OCI-LY3 (cell line): Measurements from ENCODE around the gene PRR14.

Experiments
- H2AFZ ChIP-seq: fragments of 200-600, 300-600 bp; shearing (Covaris generic); 2 replicates; pipeline ENCODE4 v1.6.0; 2014; ENCODE audit warnings: antibody characterized with exemption, low read depth, low read length
- H3K27ac ChIP-seq: fragments of 200-600, 300-600 bp; sonication (generic); 2 replicates; pipeline ENCODE4 v1.5.1; 2014; ENCODE audit warnings: mild to moderate bottlenecking, low read length, moderate library complexity, mixed read lengths
- H3K27me3 ChIP-seq: fragments of 200-600, 300-600 bp; sonication (generic); 2 replicates; pipeline ENCODE4 v1.6.1; 2014; ENCODE audit warnings: low read depth, low read length, mixed read lengths
- H3K36me3 ChIP-seq: fragments of 200-600, 300-600 bp; sonication (generic); replicated peaks from 2 replicates; pipeline ENCODE3; 2014; ENCODE audit warnings: low read depth, low read length, mixed read lengths
- H3K4me1 ChIP-seq: fragments of 300-600, 200-600 bp; sonication (generic); 2 replicates; pipeline ENCODE4 v1.6.1; 2014; ENCODE audit warnings: low read length, mixed read lengths
- H3K4me2 ChIP-seq: fragments of 200-600, 300-600 bp; sonication (generic); 2 replicates; pipeline ENCODE4 v1.6.1; 2014; ENCODE audit warnings: low read length, mixed read lengths
- H3K4me3 ChIP-seq: fragments of 300-600, 200-600 bp; sonication (generic); 2 replicates; pipeline ENCODE4 v1.5.1; 2014; ENCODE audit warnings: antibody characterized with exemption, mild to moderate bottlenecking, low read length, moderate library complexity
- H3K79me2 ChIP-seq: fragments of 300-600, 200-600 bp; shearing (Covaris generic); 2 replicates; pipeline ENCODE4 v1.6.1; 2014; ENCODE audit warnings: mild to moderate bottlenecking, low read length, mixed read lengths
- H3K9ac ChIP-seq: fragments of 300-600, 200-600 bp; shearing (Covaris generic); 2 replicates; pipeline ENCODE4 v1.6.0; 2014; ENCODE audit warnings: mild to moderate bottlenecking, low read length, moderate library complexity
- H3K9me3 ChIP-seq: fragments of 200-600, 300-600 bp; shearing (Covaris generic); 2 replicates; pipeline ENCODE4 v1.6.1; 2014; ENCODE audit warnings: low read length, mixed read lengths; ENCODE audit not compliant: insufficient read depth
- H4K20me1 ChIP-seq: fragments of 200-600, 300-600 bp; sonication (generic); 2 replicates; pipeline ENCODE4 v1.6.1; 2016; ENCODE audit warnings: low read length, mixed read lengths; ENCODE audit not compliant: insufficient read depth
- CTCF ChIP-seq: fragments of 200-600, 300-600 bp; sonication (generic); IDR thresholded peaks from 2 replicates; pipeline ENCODE4 v1.5.1; 2014; ENCODE audit warnings: antibody characterized with exemption, low read length, low read depth
- EZH2phosphoT487 ChIP-seq: fragments of 200-600 bp; shearing (Covaris generic); IDR thresholded peaks from 2 replicates; pipeline ENCODE4 v1.6.1; 2018; ENCODE audit warnings: antibody characterized with exemption, mixed run types, low read depth

PRR14 gene

DNA sequence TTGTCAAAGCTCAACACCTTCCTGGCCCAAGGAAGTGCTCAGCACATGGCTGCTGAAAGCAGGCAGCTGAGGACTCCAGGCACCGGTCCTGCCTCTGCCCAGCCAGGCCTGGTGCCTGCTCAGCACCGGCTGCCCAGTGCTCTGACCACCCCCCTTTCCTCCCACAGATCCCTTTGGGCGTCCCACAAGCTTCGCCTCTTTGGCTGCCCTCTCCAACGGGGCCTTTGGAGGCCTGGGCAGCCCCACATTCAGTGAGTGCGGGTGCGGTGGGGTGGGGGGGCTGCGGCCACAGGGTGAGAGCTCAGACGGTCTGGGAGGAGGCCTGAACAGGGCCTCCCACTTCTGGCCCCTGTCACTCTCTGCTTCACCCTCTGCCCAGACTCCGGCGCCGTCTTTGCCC lies 17.6 kb downstream of the PRR14 start:
- Histone ChIP-seq H3K27ac (no peak overlapping the region), H3K9me3 (no peaks in the 10 kb centered on the region), H3K36me3 (peaks cover 60% of the 10 kb centered on the region), H3K4me2 (no peak overlapping the region), H2AFZ (no peak overlapping the region), H3K4me1 (peaks cover 11% of the 10 kb centered on the region), H3K79me2 (peaks cover 32% of the 10 kb centered on the region), H3K27me3 (no peaks in the 10 kb centered on the region), H3K9ac (no peak overlapping the region), H4K20me1 (peaks cover 46% of the 10 kb centered on the region), H3K4me3 (no peak overlapping the region)
- TF ChIP-seq EZH2phosphoT487 (no peak), CTCF (no peak)

- no peaks in the 10 kb centered on the region for H3K27me3 ChIP-seq
- peaks cover 58% of the 10 kb centered on the region for H3K36me3 ChIP-seq
- peaks cover 24% of the 10 kb centered on the region for H3K79me2 ChIP-seq
- no peaks in the 10 kb centered on the region for H3K9me3 ChIP-seq
- H4K20me1 ChIP-seq, result peaks cover 38% of the 10 kb centered on the region
- H3K4me2 ChIP-seq, result no peak overlapping the region
- peaks cover 3% of the 10 kb centered on the region; the same call in 1 of the 2 replicates for H3K4me1 ChIP-seq
- H3K4me3 ChIP-seq, result no peak overlapping the region
- H2AFZ ChIP-seq, result no peak overlapping the region
- TF ChIP-seq CTCF, result no peak
- TF ChIP-seq EZH2phosphoT487, result no peak
- no peak overlapping the region for H3K27ac ChIP-seq
- no peak overlapping the region for H3K9ac ChIP-seq
Measured at GRCh38 chr16:30669026-30669902, 18.5 kb downstream of the PRR14 start.

- no peak overlapping the region for H2AFZ ChIP-seq
- no peak overlapping the region for H3K27ac ChIP-seq
- H3K79me2 ChIP-seq, result peaks cover 15% of the 10 kb centered on the region
- no peaks in the 10 kb centered on the region for H3K27me3 ChIP-seq
- H3K4me2 ChIP-seq, result no peak overlapping the region
- peaks cover 49% of the 10 kb centered on the region for H3K36me3 ChIP-seq
- H3K9me3 ChIP-seq, result no peaks in the 10 kb centered on the region
- no peak overlapping the region for H3K9ac ChIP-seq
- H4K20me1 ChIP-seq, result peaks cover 30% of the 10 kb centered on the region
- no peak for TF ChIP-seq EZH2phosphoT487
- TF ChIP-seq CTCF, result no peak
- no peaks in the 10 kb centered on the region for H3K4me1 ChIP-seq
- no peak overlapping the region for H3K4me3 ChIP-seq
Measured at GRCh38 chr16:30669903-30670824, 19.4 kb downstream of the PRR14 start.

DNA sequence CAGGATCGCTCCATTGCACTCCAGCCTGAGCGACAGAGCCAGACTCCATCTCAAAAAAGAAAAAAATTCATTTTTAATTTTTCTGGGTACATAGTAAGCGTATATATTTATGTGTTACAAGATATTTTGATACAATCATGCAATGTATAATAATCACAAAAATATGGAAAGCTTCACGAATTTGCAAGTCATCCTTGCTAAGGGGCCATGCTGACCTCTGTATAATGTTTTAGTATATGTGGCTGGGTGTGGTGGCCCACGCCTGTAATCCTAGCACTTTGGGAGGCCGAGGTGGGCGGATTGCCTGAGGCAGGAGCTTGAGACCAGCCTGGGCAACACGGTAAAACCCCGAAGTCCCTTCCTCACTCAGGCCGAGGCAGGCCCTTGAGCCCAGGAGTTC lies 24.4 kb downstream of the PRR14 start:
- Histone ChIP-seq H3K9me3 (no peaks in the 10 kb centered on the region), H3K27me3 (no peaks in the 10 kb centered on the region), H3K36me3 (peaks cover 5% of the 10 kb centered on the region), H4K20me1 (no peaks in the 10 kb centered on the region), H3K9ac (no peak overlapping the region), H3K4me2 (no peak overlapping the region), H2AFZ (no peak overlapping the region), H3K79me2 (no peaks in the 10 kb centered on the region), H3K4me1 (no peaks in the 10 kb centered on the region), H3K4me3 (no peak overlapping the region), H3K27ac (no peak overlapping the region)
- no peak for TF ChIP-seq EZH2phosphoT487
